GM11168 (cell line): ENCODE measurements around the gene PCDHGA2.
"Not testable (repeated sequence)": the region's sequence is repeated elsewhere in the genome, so short reads cannot be mapped to it uniquely, and the experiment has no call there.

Source experiments
- in situ Hi-C: fragments of 300-500 bp; cut with MboI; formaldehyde crosslinking; loops from one replicate; pipeline ENCODE4 v1.12.0; 2022; ENCODE audit warnings: low sequenced_read_pairs; ENCODE audit not compliant: unreplicated experiment

PCDHGA2 gene

DNA sequence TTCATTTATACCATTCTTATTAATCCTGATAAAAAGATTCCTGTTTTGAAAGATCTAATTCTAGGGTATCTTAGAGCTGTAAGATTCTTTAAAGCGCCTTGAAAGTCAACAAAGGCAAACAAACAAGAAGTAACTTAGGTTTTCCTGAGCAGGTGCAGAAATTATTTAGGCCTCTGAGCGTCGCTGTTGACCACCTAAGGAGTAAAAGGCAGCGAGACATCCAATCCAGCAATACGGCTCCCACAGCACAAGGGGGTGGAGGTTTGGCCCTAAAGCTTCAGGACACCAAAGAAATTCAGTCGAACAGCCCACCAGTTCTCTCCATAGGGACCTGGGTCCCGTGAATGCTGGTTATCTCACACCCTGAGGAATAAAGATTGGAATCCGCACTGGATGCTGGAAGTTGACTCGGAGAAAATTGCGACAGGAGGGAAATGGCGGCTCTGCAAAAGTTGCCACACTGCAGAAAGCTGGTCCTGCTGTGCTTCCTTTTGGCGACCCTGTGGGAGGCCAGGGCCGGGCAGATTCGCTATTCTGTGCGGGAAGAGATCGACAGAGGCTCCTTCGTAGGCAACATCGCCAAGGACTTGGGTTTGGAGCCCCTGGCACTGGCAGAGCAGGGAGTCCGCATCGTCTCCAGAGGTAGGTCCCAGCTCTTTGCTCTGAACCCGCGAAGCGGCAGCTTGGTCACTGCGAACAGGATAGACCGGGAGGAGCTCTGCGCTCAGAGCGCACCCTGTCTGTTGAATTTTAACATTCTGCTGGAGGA, at the start of gene PCDHGA2:
PCDHGA2 (plus strand) TSS at position 223 of the 769 bp plus-strand sequence.
- in situ Hi-C loops: no loop called here

DNA sequence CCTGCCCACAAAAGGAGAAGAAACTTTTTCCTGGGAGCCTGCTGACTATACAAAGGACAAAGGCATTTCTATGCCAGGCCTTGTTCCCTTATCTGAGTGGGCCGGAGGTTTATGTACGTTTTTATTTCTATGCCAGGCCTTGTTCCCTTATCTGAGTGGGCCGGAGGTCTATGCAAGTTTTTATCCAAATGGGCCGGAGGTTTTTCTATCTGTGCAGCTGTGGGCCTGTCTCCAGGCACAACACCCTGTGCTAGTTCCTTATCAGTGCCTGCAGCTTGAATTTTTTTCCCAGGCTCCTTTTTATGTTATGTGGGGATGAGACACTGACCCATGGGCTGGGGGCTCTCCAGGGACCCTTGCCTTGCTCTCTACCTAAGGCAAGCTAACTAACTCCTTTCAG, 40.2 kb upstream of the PCDHGA2 start:
- in situ Hi-C loops: no loop called here

DNA sequence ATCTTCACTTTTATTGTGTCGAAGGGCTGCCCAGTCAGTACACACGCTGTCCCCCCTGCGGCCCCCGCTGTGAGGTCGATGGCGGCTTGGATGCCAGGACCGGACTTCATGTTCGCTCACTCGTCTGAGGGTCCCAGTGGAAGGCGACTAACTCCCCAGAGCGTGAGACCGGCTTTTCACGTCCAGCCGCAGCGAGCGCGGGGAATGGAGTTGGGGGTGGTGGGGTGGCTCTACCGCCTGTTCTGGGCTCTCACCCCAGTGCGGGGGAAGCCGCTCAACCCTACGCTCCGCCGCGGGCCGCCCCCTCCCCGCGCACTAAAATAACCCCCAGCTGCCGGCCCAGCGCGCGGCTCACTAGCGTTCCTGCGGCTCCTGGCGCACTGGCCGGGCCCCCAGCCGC, 34.8 kb upstream of the PCDHGA2 start, which contains the start of gene SLC25A2:
SLC25A2 (minus strand) TSS at position 294 of the 400 bp plus-strand sequence; CDS start at position 110, 184 bp downstream.
- in situ Hi-C loops: no loop called here

DNA sequence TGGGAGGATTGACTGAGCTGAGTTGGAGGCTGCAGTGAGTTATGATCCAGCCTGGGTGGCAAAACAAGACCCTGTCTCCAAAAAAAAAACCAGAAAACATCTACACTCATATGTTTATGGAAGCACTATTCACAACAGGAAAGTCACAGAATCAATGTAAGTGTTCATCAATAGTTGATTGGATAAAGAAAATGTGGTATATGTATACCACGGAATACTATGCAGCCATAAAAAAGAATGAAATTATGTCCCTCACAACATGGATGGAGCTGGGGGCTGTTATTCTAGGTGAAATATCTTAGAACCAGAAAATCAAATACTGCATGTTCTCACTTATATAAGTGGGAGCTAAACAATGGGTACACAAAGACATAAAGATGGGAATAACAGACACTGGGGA, 31.9 kb upstream of the PCDHGA2 start:
- in situ Hi-C loops: no loop called here

DNA sequence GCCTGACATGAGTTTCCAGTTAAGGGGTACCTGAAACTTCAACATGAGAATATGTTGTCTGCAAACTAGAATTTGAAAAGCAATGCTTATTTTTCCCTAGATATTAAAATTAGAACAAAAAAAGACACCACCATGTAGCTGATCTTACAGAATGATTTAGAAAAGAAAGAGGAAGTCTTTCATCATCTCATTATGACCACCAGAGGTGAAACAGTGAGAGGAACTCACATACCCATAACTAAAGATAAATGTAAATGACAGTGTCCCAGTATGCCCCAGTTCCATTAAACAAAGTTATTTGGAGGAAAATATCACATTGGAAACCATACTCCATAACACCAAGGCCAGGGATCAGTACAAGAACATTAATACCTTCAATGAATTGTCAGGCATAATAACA, 24.8 kb upstream of the PCDHGA2 start:
- in situ Hi-C loops: no loop called here

DNA sequence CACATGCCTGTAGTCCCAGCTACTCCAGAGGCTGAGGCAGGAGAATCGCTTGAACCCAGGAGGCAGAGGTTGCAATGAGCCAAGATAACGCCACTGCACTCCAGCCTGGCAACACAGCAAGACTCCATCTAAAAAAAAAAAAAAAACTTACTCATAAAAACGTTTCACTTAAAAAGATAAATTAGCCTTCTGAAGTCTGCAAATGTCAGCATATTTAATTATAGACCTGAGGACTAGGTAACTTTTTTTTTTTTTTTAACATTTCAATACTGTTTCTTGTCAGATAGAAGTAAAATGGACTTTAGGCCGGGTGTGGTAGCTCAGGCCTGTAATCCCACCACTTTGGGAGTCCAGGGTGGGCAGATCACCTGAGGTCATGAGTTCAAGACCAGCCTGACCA, 21.6 kb upstream of the PCDHGA2 start:
- in situ Hi-C loops: not testable (repeated sequence)

DNA sequence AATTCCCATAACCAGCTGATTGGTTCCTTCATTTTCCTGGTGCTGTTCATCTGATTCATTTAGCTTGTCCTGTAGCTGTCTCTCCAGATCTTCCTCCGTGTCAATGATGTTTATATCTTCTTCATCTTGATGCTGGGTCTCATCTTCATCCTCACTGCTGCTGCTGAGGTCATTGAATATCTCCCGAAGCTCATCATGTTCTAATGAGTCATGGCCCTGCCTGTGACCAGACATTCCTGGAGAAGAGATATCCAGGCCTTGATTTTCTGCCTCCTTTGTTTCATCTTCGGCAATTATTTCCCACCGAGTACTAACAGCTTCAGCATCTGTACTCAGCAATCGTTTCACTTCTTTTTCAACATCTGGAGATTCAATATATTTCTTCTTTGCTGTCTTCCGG, 19.4 kb upstream of the PCDHGA2 start:
- in situ Hi-C loops: no loop called here

DNA sequence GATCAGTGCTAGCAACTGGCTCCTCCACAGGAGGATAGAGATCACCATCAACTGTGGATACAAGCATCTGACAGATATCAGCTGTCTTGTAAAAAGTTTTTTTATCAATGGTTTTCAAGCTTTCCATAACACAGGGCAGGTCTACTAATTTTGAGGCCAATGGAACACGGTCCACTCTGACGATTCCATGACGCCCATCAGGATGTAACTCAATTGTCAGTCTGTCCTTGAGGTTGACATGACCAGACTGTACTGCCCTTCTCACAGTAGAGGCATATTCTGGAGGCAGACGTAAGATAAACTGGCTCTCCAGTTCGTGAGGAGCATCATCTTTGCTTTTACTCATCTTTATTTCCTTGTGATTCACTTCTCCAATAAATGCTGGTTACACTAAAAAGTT, 18.9 kb upstream of the PCDHGA2 start:
- in situ Hi-C loops: no loop called here

DNA sequence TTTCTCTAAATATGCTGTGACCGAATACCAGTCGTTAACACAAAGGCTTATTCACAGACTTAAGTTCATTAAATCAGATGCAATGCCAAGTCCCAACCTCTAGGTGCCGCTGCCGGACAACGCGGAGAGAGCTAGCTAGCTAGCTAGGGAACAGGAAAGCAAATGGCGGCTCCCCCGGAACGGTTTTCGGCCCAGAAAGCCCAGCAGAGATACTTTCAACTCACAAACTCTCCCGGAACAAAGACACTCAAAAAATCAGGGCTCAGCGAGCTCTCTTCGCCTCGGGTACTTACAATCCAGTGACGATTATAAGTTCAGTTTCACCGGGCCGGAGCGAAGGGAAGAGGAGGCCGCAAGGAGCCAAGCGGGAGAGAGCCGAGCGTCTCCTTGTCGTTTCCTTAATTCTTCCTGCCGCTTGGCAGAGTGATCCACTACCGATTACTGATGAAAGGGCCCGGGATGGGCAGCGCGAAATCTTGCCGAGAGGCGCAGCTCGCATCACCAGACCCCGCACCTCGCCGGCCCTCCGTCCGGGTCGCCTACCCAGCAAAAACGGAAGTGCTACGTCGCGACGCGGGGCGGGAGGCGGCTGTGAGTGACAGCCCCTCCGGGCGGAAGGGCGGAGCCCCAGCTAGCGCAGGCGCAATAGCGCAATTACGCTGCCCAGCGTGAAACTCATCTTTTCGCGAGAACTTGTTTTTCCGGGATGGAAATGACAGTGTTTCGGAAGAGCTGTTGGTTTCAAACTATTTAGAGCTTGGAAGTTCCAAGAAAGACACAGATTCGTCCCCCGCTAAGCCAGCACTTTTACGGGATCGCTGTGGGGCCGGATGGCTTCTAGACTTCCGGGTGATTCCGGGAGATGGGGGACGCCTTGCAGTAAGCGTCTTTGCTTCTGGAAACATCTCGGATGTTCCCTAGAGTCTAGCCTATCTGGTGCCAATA, 18.1 kb upstream of the PCDHGA2 start, which contains the start of gene TAF7:
TAF7 (minus strand) TSS at position 560 of the 945 bp plus-strand sequence. CDS start 740 bp downstream, outside the sequence.
- in situ Hi-C loops: no loop called here

DNA sequence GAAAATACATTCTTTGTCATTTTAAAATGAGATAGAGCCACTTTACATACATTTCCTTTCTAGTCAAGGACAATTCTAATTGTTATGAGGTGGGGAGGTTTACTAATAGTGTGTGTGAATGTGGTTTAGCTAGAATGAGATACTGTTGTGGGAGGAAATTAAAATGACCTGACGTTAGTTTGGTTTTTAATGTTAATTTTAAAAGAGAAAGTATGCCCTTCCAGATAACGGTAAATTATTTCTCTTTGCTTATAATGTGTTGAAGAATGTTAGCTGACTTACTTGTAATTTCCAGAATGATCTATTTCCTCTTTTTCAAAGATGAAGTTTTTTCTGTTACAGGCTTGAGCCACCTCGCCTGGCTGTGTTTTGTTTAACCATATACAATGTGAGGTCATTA, 16.3 kb upstream of the PCDHGA2 start:
- in situ Hi-C loops: no loop called here

DNA sequence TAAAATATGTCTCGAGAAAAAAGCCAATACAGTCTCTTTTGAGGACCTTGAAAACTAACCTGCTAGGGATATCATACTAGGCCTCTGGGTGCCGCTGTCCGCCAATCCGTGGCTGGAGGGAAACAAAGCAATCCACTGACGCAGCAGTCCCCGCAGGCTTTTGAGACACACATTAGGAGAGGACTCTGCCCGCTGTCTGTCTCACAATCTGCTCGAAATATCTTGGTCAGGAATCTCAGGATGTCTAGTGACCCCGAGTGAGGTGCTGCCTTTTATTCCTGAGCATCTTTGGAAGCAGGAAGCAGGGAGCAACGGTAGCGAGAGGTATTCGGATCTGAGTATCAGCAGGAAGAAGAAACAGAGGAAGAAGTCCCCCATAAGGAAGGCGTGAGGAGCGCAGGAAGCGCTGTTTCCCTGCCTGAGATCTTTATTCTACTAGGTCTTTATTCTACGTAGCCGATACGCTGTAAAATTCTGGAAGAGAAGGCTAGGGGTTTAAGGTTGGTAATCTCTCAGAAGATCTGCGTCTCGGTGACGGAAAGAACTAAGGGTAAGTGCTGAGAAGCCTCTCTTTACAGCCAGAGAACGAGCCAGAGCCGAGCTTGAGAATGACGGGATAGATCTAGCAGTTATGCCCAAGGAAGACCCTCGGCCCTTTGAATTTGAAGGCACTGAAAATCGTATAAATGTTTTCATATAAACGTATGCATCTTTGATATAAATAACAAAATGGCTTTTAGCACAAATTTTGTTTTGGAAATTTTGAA, 12.3 kb upstream of the PCDHGA2 start:
- in situ Hi-C loops: no loop called here

DNA sequence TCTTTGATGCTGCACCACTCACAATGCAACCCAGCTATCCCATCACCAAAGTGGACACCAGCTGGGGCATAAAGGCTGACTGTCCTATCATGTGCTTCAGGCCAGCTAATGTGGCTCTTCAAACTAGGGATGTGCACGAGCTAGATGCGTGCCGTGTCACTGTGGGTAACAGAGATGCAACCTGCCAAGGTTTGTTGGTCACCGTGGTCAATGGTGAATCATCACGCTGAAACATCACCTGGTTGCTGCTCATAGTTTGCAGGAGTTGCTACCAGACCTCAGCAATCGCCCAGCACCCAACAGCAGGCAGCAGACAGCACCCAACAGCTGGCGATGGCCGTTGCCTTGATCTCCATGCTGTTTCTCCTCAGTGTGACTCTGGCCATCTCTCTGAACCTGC, 10.3 kb upstream of the PCDHGA2 start:
- in situ Hi-C loops: no loop called here

DNA sequence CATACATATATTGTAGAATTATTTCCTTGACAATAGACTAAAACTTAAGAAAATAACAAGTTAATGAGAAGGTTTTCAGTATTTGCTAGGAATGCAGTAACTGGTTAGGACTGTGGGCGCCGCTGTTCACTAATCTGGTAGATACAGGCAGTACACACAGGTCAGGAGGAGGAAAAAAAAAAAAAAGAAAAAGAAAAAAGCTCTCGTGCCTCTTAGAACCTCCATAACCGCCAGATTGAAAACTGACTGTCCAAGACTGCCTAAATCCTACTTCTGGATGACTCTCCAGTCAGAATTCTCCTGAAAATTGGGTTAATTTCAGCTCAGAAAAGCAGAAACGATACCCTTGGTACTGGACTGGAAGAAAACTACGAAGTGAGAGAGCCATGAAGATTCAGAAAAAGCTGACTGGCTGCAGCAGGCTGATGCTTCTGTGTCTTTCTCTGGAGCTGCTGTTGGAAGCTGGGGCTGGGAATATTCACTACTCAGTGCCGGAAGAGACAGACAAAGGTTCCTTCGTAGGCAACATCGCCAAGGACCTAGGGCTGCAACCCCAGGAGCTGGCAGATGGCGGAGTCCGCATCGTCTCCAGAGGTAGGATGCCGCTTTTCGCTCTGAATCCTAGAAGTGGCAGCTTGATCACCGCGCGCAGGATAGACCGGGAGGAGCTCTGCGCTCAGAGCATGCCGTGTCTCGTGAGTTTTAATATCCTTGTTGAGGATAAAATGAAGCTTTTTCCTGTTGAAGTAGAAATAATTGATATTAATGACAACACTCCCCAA, 8.1 kb upstream of the PCDHGA2 start, which contains the start of gene PCDHGA1:
PCDHGA1 (plus strand) TSS at position 216 of the 782 bp plus-strand sequence.
- in situ Hi-C loops: no loop called here

DNA sequence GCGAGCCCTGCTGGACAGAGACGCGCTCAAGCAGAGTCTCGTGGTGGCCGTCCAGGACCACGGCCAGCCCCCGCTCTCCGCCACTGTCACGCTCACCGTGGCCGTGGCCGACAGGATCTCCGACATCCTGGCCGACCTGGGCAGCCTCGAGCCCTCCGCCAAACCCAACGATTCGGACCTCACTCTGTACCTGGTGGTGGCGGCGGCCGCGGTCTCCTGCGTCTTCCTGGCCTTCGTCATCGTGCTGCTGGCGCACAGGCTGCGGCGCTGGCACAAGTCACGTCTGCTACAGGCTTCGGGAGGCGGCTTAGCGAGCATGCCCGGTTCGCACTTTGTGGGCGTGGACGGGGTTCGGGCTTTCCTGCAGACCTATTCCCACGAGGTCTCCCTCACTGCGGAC, 6.0 kb upstream of the PCDHGA2 start:
- in situ Hi-C loops: not testable (repeated sequence)

DNA sequence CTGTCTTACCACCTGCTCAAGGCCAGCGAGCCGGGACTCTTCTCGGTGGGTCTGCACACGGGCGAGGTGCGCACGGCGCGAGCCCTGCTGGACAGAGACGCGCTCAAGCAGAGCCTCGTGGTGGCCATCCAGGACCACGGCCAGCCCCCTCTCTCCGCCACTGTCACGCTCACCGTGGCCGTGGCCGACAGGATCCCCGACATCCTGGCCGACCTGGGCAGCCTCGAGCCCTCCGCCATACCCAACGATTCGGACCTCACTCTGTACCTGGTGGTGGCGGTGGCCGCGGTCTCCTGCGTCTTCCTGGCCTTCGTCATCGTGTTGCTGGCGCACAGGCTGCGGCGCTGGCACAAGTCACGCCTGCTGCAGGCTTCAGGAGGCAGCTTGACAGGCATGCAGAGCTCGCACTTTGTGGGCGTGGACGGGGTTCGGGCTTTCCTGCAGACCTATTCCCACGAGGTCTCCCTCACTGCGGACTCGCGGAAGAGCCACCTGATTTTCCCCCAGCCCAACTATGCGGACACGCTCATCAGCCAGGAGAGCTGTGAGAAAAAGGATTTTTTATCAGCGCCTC, 2.3 kb downstream of the PCDHGA2 start:
- in situ Hi-C loops: not testable (repeated sequence)

DNA sequence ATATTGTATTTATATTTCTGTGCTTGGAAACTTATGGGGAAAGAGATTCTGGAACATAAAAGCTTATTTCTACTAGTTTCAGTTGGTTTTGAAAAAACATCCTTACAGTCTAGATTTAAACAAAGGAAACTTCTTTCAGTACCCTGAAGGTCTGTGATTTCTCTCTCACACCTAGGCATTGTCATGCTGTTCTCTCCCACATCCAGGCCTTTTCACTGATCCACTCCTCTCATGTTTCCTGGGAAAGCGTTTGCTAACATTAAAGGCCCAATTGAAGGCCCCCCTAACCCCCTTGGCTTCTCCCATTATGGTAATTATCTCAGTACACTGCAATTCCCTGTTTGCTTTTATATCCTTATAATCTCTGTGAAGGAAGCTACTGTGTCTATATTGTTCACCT, 4.2 kb downstream of the PCDHGA2 start:
- in situ Hi-C loops: no loop called here

DNA sequence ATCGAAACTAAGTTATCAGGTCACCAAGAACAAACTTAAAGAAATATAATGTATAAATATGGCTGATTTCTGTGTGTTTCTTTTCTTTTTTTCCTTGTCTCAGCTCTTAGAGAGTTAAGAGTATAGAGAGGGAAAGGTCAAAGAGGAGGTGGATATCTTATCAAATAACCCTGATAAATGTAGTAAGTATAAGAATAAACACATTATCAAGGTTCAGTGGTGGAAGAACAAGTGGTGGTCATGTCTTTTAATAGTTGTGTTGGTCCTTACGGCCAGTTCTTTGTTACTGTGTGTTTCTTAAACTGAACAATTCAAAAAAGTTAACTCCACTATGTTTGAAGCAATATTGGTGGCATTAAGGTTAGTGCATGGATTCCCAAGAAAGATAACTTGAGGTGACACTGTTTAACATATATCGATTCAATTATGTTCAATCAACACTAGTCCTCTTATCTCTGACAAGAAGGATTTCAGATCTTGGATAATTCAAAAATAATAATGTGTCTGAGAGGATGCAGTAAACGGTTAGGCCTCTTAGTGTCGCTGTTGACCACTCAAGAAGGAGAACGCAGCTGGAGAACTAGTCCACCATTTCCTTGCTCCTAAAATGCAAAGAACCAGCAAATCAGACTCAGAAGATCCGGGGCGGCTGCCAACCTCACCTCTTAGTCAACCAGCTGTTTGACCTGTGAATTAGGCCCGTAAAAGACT, 4.8 kb downstream of the PCDHGA2 start, which contains the start of gene PCDHGA3:
PCDHGA3 (plus strand) TSS at position 588 of the 711 bp plus-strand sequence. CDS start 205 bp downstream, outside the sequence.
- in situ Hi-C loops: no loop called here

DNA sequence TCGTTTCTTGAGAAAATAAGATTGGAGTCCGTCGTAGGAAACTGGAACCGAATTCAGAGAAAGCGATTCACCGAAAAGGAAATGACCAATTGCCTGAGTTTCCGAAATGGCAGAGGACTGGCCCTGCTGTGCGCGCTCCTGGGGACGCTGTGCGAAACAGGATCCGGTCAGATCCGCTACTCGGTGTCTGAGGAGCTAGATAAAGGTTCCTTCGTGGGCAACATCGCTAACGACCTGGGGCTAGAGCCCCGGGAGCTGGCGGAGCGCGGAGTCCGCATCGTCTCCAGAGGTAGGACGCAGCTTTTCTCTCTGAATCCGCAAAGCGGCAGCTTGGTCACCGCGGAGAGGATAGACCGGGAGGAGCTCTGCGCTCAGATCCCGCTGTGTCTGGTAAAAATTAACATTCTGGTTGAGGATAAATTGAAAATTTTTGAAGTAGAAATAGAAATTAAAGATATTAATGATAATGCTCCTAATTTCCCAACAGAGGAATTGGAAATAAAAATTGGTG, 5.4 kb downstream of the PCDHGA2 start:
- in situ Hi-C loops: no loop called here
